Stimulated activated naive CD8-positive, alpha-beta T cell treated with anti-CD3 and anti-CD28 coated beads, Interleukin-15, amount 100 ng/mL, for 72 hours (primary cell): Measurements from ENCODE around the gene SLC38A3.
"Not testable (repeated sequence)": the region's sequence is repeated elsewhere in the genome, so short reads cannot be mapped to it uniquely, and the experiment has no call there.

Experiments
- ATAC-seq: fragments of 150-1000 bp; cut with Tn5 transposase; 2 replicates; pipeline ENCODE4 v1.10.0; 2021; ENCODE audit warnings: mild to moderate bottlenecking, moderate library complexity
- DNase-seq, 2 donors: peaks; one replicate each; pipeline ENCODE4 v3.0.0; 2021 to 2022
- H3K27ac Mint-ChIP-seq, 2 donors: one replicate each; pipeline ENCODE4 v1.8.0; 2022; ENCODE audit warnings: mild to moderate bottlenecking in 2 of 2, mixed read lengths in 2 of 2, moderate library complexity in 2 of 2
- H3K27me3 Mint-ChIP-seq: one replicate; pipeline ENCODE4 v1.8.0; 2022; ENCODE audit warnings: mixed read lengths
- H3K4me1 Mint-ChIP-seq: one replicate; pipeline ENCODE4 v1.8.0; 2022; ENCODE audit warnings: mild to moderate bottlenecking, mixed read lengths
- H3K4me3 Mint-ChIP-seq, 2 donors: one replicate each; pipeline ENCODE4 v1.8.0; 2022; ENCODE audit warnings: mild to moderate bottlenecking in 2 of 2, mixed read lengths in 2 of 2, moderate library complexity in 1 of 2
- H3K9me3 Mint-ChIP-seq, 2 donors: one replicate each; pipeline ENCODE4 v1.8.0; 2022; ENCODE audit warnings: mixed read lengths in 2 of 2

Gene SLC38A3

GRCh38 chr3:50255251-50255615 is 50.2 kb downstream of the SLC38A3 start:
- ATAC-seq = no peak
- H3K27me3 Mint-ChIP-seq = no peaks in the 10 kb centered on the region
- peak overlapping the region in 1 of 2 donors; percentile 63 for H3K27ac Mint-ChIP-seq
- DNase-seq = no peak
- peaks cover 46% of the 10 kb centered on the region for H3K4me1 Mint-ChIP-seq
- H3K4me3 Mint-ChIP-seq = no peak overlapping the region
- H3K9me3 Mint-ChIP-seq = no peaks in the 10 kb centered on the region

DNA sequence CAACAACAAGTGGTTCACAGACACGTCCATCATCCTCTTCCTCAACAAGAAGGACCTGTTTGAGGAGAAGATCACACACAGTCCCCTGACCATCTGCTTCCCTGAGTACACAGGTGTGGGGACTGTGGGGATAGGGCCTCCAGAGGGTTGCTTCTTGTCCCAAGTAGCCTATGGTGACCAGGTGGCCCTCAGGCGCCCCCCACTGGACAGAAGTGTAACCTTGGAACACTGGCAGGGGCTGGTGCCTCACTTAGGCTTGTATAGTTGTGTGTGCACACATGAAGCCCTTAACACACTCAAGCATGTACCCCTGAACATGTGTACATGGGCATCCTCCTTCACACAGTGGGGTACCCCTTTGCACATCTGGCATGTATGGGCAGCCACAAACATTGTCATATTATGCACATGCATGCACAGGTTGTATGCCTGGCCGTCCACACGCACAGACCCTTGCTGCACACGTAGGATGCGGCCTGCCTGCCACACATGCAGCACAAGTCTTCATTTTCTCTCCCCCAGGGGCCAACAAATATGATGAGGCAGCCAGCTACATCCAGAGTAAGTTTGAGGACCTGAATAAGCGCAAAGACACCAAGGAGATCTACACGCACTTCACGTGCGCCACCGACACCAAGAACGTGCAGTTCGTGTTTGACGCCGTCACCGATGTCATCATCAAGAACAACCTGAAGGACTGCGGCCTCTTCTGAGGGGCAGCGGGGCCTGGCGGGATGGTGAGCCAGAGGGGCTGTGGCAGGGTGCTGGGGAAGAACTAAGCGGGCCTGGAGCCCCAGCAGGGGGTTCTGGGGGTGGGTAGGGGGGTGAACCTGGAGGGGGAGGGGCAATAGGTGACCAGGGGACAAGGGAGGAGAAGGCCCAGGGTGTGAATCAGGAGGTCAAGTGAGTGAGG is 52.2 kb downstream of the SLC38A3 start:
- Mint-ChIP-seq H3K27ac (peak overlapping the region in 1 of 2 donors; percentile 64), H3K4me3 (no peak overlapping the region), H3K27me3 (no peaks in the 10 kb centered on the region), H3K4me1 (peaks cover 40% of the 10 kb centered on the region), H3K9me3 (no peaks in the 10 kb centered on the region)
- ATAC-seq (no peak), DNase-seq (peak in 1 of 2 donors; percentile 43)

- Mint-ChIP-seq H3K4me3 (no peak overlapping the region), H3K9me3 (no peaks in the 10 kb centered on the region), H3K27ac (peak overlapping the region in 1 of 2 donors; percentile 64), H3K27me3 (no peaks in the 10 kb centered on the region), H3K4me1 (peaks cover 39% of the 10 kb centered on the region)
- DNase-seq (peak in 1 of 2 donors; percentile 0), ATAC-seq (no peak)
Observed at GRCh38 chr3:50258029-50258680, 53.1 kb downstream of the SLC38A3 start.

DNA sequence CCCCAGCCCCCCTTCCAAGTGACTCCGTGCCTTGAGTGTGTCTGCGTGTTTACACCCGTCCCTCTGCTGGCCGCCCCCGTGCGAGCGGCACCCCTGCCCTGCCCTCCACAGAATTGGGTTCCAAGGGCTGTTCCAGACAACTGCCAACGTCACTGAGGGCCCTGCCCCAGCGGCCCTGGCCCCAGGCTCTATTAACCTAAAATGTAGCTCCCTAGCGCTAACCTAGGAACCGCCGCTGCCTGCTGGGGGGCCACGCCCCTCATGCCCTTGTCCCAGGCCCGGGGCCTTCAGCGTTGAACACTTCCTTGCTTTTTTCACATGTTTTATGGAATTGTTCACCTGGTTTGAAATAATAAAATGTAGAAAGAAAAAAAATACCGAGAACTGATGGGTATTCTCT is 53.9 kb downstream of the SLC38A3 start:
- H3K27ac Mint-ChIP-seq = no peak overlapping the region
- peaks cover 32% of the 10 kb centered on the region for H3K4me1 Mint-ChIP-seq
- peak in 1 of 2 donors; percentile 7 for DNase-seq
- H3K27me3 Mint-ChIP-seq = no peaks in the 10 kb centered on the region
- no peak for ATAC-seq
- H3K9me3 Mint-ChIP-seq = no peaks in the 10 kb centered on the region
- no peak overlapping the region for H3K4me3 Mint-ChIP-seq

DNA sequence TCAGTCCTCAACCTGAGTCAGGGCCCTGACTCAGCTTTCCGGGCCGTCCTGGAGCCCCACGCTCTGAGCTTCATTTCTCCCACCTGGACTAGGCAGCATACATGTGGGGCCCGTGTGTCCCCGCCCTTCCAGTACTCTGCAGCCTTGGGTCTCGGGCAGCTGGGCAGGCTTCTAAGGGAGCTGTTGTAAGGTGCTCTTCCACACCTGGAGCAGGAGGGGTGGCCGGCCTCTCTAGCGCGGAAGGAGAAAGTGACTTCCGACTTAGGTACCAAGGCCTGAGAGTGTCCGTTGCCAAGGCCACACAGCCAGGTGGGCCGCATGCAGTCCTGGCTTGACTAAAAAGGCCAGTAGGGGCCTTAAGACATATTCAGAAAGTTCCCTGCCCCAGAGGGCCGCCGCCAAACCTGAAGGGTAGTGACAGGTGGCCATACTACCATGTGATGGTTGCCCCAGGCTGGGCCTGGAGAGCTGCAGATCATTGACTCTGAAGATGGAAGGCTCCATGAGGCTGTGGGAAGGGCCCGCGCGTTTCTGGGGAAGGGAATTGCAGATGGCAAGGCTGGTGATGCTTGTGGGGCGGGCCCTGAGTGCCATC is 54.5 kb downstream of the SLC38A3 start:
- Mint-ChIP-seq H3K27ac (peak overlapping the region; percentile 81 to 83), H3K27me3 (no peaks in the 10 kb centered on the region), H3K4me1 (peaks cover 32% of the 10 kb centered on the region), H3K9me3 (no peaks in the 10 kb centered on the region), H3K4me3 (peak overlapping the region; percentile 73 to 86)
- ATAC-seq = peak; percentile 24
- DNase-seq = peak in 1 of 2 donors; percentile 1

- DNase-seq = peak; percentile 86 to 90
- Mint-ChIP-seq H3K9me3 (no peaks in the 10 kb centered on the region), H3K4me3 (peak overlapping the region; percentile 73 to 86), H3K27ac (peak overlapping the region; percentile 81 to 83), H3K4me1 (peaks cover 32% of the 10 kb centered on the region), H3K27me3 (no peaks in the 10 kb centered on the region)
- ATAC-seq = peak; percentile 92
Observed at GRCh38 chr3:50260027-50260941, 55.2 kb downstream of the SLC38A3 start.

- peak overlapping the region; percentile 73 to 86 for H3K4me3 Mint-ChIP-seq
- H3K4me1 Mint-ChIP-seq = peaks cover 32% of the 10 kb centered on the region
- H3K9me3 Mint-ChIP-seq = no peaks in the 10 kb centered on the region
- ATAC-seq (no peak), DNase-seq (peak in 1 of 2 donors; percentile 3)
- peak overlapping the region in 1 of 2 donors; percentile 80 for H3K27ac Mint-ChIP-seq
- peaks cover 7% of the 10 kb centered on the region for H3K27me3 Mint-ChIP-seq
Observed at GRCh38 chr3:50260942-50261441, 55.9 kb downstream of the SLC38A3 start.

- Mint-ChIP-seq H3K4me3 (peak overlapping the region; percentile 73 to 86), H3K27ac (peak overlapping the region in 1 of 2 donors; percentile 67), H3K27me3 (peaks cover 11% of the 10 kb centered on the region), H3K9me3 (no peaks in the 10 kb centered on the region), H3K4me1 (peaks cover 30% of the 10 kb centered on the region)
- no peak for ATAC-seq
- no peak for DNase-seq
Observed at GRCh38 chr3:50261505-50261904, 56.4 kb downstream of the SLC38A3 start.

DNA sequence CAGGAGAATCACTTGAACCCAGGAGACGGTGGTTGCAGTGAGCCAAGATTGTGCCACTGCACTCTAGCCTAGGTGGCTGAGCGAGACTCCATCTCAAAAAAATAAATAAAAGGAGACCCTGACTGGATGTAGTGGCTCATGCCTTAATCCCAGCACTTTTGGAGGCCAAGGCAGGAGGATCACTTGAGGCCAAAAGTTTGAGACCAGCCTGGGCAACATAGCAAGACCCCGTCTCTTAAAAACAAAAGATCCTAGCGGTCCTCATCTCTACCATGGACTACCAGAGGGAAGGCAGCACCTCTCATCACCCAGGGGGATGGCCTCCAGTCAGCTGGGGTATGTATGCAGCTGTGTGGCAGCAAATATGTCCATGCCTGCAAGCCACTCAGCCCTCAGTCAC is 57.1 kb downstream of the SLC38A3 start:
- not testable (repeated sequence) for H3K4me3 Mint-ChIP-seq, H3K27ac Mint-ChIP-seq, ATAC-seq, H3K9me3 Mint-ChIP-seq, DNase-seq
- peaks cover 27% of the 10 kb centered on the region for H3K4me1 Mint-ChIP-seq
- peaks cover 18% of the 10 kb centered on the region for H3K27me3 Mint-ChIP-seq

GRCh38 chr3:50262778-50263177 is 57.7 kb downstream of the SLC38A3 start:
- DNase-seq (peak in 1 of 2 donors; percentile 0), ATAC-seq (no peak)
- H3K27me3 Mint-ChIP-seq = peaks cover 24% of the 10 kb centered on the region
- H3K9me3 Mint-ChIP-seq = no peaks in the 10 kb centered on the region
- no peak overlapping the region for H3K27ac Mint-ChIP-seq
- peaks cover 27% of the 10 kb centered on the region for H3K4me1 Mint-ChIP-seq
- H3K4me3 Mint-ChIP-seq = peak overlapping the region in 1 of 2 donors; percentile 7

DNA sequence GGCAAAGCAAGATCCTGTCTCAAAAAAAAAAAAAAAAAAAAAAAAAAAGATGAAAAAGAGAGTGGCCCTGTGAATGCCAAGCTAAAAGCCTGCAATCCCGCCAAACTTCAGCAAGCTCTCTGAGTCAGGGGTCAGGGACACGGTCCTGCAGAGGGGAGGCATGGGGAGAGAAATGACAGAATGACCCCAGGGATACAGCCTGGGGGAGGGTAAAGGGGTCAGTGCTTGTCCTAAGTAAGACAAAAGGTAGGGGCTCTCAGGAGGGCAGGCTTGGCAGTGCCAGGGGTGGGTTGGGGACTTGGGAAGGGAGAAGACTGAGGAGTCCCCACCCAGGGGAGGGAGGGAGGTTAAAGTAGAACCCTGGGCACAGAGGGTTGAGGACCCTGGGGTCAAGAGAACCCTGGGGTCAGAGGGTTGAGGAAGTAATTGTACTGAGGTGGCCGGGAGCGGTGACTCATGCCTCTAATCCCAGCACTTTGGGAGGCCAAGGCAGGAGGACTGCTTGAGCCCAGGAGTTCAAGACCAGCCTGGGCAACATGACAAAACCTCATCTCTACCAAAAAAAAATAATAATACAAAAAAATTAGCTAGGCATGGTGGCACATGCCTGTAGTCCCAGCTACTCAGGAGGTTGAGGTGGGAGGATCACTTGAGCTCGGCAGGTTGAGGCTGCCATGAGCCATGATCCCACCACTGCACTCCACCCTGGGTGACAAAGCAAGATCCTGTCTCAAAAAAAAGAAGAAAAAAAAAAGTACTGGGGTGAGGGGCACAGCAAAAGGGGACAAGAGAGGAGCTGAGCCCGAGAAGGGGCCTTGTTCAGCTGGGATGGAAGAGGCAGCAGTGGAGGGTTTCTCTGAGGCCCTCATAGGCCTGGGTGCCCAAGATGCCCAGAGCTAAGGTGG is 58.7 kb downstream of the SLC38A3 start:
- H3K27me3 Mint-ChIP-seq = peaks cover 33% of the 10 kb centered on the region
- H3K4me3 Mint-ChIP-seq = no peak overlapping the region
- no peaks in the 10 kb centered on the region for H3K9me3 Mint-ChIP-seq
- ATAC-seq (no peak), DNase-seq (peak in 1 of 2 donors; percentile 1)
- peaks cover 22% of the 10 kb centered on the region for H3K4me1 Mint-ChIP-seq
- H3K27ac Mint-ChIP-seq = peak overlapping the region in 1 of 2 donors; percentile 93

DNA sequence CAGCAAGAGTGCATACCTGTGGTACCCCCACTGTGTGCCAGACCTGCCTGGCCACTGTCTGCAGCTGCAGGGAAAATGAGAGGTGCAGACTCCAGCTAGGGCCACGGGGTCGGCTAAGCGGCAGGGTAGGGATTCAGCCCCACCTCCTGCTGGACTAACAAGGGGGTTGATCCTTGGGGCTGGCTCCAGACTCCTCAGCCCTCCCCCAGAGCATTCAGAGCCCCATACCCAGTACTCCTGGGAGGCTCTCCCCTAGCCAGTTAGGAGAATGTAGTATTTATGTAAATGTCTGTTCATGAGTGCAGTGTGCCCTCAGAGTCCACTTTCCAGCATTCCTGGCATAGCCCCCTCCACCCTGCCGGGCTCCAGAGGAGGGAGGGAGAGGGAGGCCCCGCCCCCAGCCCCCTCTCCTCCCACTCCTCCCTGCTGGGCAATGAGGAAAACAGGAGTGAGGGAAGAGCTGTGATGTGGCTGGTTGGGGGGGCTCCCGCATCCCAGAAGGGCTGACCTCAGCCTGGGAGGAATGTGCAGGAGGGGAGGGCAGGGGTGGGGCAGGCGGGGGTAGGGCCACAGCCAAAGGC is 59.4 kb downstream of the SLC38A3 start:
- Mint-ChIP-seq H3K4me1 (peaks cover 14% of the 10 kb centered on the region), H3K27ac (no peak overlapping the region), H3K9me3 (no peaks in the 10 kb centered on the region), H3K27me3 (peaks cover 37% of the 10 kb centered on the region), H3K4me3 (no peak overlapping the region)
- ATAC-seq = no peak
- DNase-seq = no peak

GRCh38 chr3:50264964-50265485 is 60.0 kb downstream of the SLC38A3 start:
- Mint-ChIP-seq H3K4me1 (peaks cover 9% of the 10 kb centered on the region), H3K9me3 (no peaks in the 10 kb centered on the region), H3K27me3 (peaks cover 42% of the 10 kb centered on the region), H3K4me3 (no peak overlapping the region), H3K27ac (no peak overlapping the region)
- DNase-seq (no peak), ATAC-seq (no peak)
